Peyer's patch (tissue), 4 donors: Measurements from ENCODE around the gene SIN3B.

Experiments
- CTCF ChIP-seq, 6 experiments: fragments of 450-650 bp in 4 of 6; fragments of 200-600 bp in 2 of 6; sonication (generic) in 1 of 6; IDR thresholded peaks; one replicate each; pipeline ENCODE4 v1.5.1; 2017 to 2019; ENCODE audit warnings: antibody characterized with exemption in 6 of 6, mild to moderate bottlenecking in 3 of 6, moderate library complexity in 1 of 6
- POLR2A ChIP-seq, 2 donors: fragments of 450-650 bp; IDR thresholded peaks; one replicate each; pipeline ENCODE4 v1.5.1; 2017; ENCODE audit warnings: antibody characterized with exemption in 2 of 2, mild to moderate bottlenecking in 2 of 2, moderate library complexity in 2 of 2

DNA sequence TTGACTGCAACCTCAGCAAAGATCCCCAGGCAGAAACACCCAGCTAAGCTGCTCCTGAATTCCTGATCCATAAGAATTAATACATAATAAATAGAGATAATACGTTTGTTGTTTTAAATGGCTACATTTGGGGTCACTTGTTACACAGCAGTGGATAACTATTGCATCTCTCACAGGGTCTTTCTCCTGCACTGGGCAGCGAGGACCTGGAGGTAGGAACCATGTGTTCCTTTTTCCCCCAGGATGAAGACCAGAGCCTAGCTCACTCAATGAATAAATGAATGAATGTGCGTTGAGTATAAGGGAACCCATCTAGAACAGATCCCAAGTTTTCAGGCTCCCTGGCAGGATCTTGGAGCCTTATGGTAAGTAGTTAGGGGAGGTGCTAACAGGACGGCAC lies 90.3 kb downstream of the SIN3B start:
- TF ChIP-seq POLR2A (IDR thresholded peaks at IDR 0.05) (no peak), CTCF (IDR thresholded peaks at IDR 0.05) (no peak)
